Measurements from ENCODE around the gene OPHN1.

DNA sequence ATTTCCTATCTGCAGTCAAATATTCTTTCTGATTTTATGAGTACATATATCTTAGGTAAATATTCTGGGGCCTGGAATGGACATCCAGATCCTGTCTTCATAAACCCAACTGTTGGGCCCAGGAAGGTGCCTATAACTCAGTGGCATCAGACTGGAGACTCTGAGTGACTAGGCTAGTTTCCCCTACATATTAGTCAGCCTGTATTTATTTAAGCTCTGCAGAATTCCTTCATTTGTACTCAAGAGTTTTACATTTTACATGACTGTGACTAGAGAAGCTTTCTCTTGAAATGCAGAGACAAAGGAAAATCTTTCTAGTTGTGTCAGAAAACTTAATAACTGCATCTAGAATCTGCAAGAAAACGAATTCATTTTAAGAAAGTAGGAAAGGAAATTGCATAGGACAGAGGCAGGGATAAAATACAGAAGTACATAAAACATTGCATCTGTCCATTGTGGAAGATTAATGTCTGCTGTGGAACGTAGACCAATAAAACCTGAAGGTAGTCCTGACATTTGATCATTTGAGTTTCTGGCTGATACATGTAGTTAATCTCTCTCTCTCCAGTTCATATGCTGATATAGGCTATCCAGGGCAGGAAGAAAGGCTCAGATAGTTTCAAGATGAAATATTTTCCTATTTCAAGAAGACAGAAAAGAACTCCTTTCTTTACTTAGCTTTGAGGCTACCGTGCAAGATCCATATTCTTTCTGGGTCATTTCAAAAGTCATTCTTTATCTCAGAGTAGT, 78.2 kb downstream of the OPHN1 start:
- TF ChIP-seq EGR1 (IDR thresholded peaks at IDR 0.05; ENCODE audit: borderline replicate concordance in 1 of 2, low read depth in 2 of 2, low read length in 2 of 2) (no peak), CTCF (IDR thresholded peaks at IDR 0.05 in 2 of 3, conservative IDR thresholded peaks at IDR 0.05 in 1 of 3; ENCODE audit: control insufficient read depth in 2 of 3, extremely low read depth in 1 of 3, insufficient read depth in 1 of 3, low read depth in 3 of 3, low read length in 3 of 3) (no peak), SP1 (IDR thresholded peaks at IDR 0.05; ENCODE audit: low read depth, low read length) (no peak), SPI1 (IDR thresholded peaks at IDR 0.05; ENCODE audit: borderline replicate concordance, insufficient read depth, low read depth, low read length) (no peak), POLR2AphosphoS2 (IDR thresholded peaks at IDR 0.05; ENCODE audit: low read depth, low read length) (no peak), ZNF274 (IDR thresholded peaks at IDR 0.05; ENCODE audit: insufficient read depth, insufficient read length) (no peak), CREB1 (IDR thresholded peaks at IDR 0.05; ENCODE audit: low read depth) (no peak)
